Spinal cord (tissue), 10 donors: ENCODE measurements around the gene ONECUT2. TPM values are rescaled to one million over a fixed set of nuclear protein-coding genes. Genes with fewer than 3 reads are reported as not detected.
"Not testable (repeated sequence)": the region's sequence is repeated elsewhere in the genome, so short reads cannot be mapped to it uniquely, and the experiment has no call there.

ENCODE experiments used
- DNase-seq, 6 donors: peaks; one replicate each; pipeline versions ENCODE4 v3.0.0 to v3.0.0-alpha.2; 2013 to 2015; ENCODE audit warnings: low spot score in 6 of 6, low read depth in 4 of 6
- H3K27ac ChIP-seq: one replicate; pipeline ENCODE4 v1.5.1; 2013; ENCODE audit warnings: low read depth, low read length, control low read depth
- H3K27me3 ChIP-seq: one replicate; pipeline ENCODE4 v1.6.1; 2013; ENCODE audit warnings: low read length; ENCODE audit not compliant: control insufficient read depth, insufficient read depth
- H3K36me3 ChIP-seq: one replicate; pipeline ENCODE4 v1.6.1; 2013; ENCODE audit warnings: low read length; ENCODE audit not compliant: control insufficient read depth, insufficient read depth
- H3K4me1 ChIP-seq: one replicate; pipeline ENCODE4 v1.6.1; 2013; ENCODE audit warnings: low read length; ENCODE audit not compliant: control insufficient read depth, insufficient read depth
- H3K4me3 ChIP-seq: one replicate; pipeline ENCODE4 v1.5.1; 2013; ENCODE audit warnings: low read depth, low read length, control low read depth
- H3K9me3 ChIP-seq: one replicate; pipeline ENCODE4 v1.6.1; 2013; ENCODE audit warnings: low read length; ENCODE audit not compliant: control insufficient read depth, insufficient read depth
- WGBS: methylation state at CpG from one replicate; pipeline ENCODE4 v1.1.5; 2013; ENCODE audit warnings: missing lambda C conversion rate; ENCODE audit not compliant: insufficient coverage; 5-methylcytosine and 5-hydroxymethylcytosine counted together
- polyA plus RNA-seq, 2 donors: library from polyadenylated mRNA; unstranded; fragments of 120-200 nt; gene quantifications; one replicate each; pipeline ENCODE4 v1.2.1, GENCODE V29; 2013; ENCODE audit not compliant: insufficient read length in 2 of 2
- total RNA-seq, 2 donors: library from RNA; depleted of rRNA in 1 of 2; stranded (reverse); fragments of 120-200 nt in 1 of 2; fragments of >200 nt in 1 of 2; gene quantifications; one replicate each; pipeline versions ENCODE4 v1.2.3 to v1.2.4, GENCODE V29; 2013 to 2014
- donor health status: healthy.

ONECUT2 gene
- total and polyA plus RNA-seq, 4 donors: 0.99 to 4.5 (median 2.9) TPM

DNA sequence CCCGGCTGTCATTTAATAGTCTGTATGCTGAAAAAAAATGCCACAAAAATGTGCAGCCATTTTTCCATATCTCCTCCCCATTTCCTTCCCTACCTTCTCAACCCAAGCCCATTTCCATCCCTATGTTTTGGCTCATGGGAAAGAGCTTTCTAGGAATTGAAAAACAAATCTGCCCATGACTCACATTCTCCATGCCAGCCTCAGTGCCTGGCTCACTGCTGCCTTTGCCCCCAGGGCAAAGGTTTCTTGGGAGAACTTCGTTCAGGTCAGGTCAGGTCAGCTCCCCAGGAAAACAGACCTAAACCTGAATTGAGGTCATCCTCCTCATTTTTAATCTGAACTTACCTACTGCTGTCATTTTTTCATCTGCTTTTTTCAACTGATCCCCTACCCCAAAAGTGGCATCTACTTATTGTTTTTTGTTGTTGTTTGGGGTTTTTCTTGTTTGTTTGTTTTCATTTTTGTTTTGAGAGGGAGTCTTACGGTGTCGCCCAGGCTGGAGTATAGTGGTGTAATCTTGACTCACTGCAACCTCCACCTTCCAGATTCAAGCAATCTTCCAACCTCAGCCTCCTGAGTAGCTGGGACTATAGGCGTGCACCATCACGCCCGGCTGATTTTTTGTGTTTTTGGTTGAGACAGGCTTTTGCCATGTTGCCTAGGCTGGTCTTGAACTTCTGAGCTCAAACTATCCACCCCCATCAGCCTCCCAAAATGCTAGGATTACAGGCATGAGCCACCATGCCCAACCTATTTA, 84.7 kb downstream of the ONECUT2 start:
- Histone ChIP-seq H3K4me3 (no peak overlapping the region), H3K9me3 (peaks cover under 1% of the 10 kb centered on the region), H3K36me3 (no peaks in the 10 kb centered on the region), H3K4me1 (no peaks in the 10 kb centered on the region), H3K27ac (no peak overlapping the region), H3K27me3 (no peaks in the 10 kb centered on the region)
- DNase-seq: no peak
- 75% methylated on average over 2 of the region's 7 CpGs for WGBS

DNA sequence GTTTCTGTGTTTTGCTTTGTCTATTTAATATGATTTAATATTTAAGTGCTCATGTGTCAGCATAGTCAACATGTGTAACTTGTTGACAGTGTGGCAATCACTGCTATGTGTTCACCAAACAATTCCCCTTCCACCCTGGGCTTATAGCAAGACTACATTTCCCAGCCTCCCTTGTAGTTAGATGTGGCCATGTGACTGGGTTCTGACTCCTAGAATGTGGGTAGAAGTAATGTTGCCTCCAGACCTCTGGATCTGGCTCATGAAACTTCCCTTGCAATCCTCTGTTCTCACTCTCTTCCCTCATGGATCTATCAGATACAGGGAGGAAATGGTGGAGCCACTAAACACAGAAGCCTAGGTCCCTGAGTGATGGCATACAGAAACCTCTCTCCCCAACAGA, 87.2 kb downstream of the ONECUT2 start:
- not testable (repeated sequence) for H3K4me1 ChIP-seq, H3K9me3 ChIP-seq, H3K4me3 ChIP-seq, H3K27ac ChIP-seq, H3K27me3 ChIP-seq, DNase-seq, H3K36me3 ChIP-seq

DNA sequence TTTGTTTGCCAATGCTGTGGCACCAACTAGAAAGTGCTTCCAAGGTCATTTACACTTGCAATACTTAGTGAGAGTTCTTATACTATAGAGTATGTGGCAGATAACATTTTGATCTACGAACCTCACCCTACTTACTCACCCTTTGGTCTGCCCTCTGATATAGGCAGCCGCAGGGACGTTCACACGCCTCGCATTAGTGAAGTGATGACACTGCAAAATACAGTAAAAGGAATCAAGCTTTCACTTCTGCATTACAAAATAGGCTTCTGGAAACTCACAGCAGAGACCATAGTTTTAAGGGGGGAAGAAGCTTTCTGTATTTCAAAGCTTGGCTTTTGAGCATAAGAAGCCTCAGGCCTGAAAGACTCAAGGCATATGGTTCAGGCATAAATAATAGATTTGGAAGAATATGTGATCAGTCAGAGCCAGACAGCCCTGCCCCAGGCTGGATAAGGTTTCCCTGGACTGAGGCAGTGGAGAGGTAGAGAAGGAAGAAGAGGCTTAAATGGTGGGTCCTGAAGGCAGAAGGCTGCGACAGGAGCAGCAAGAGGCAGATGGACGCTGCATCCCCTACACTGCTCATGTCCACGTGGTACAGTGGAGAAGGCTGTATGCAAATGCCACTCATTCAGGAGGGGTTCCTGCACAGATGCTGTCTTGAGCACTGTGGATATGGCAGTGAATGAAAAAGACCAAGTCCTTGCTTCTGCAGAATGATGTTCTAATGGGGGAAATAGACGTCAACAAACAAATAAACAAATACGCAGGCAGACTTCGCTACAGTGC, 88.2 kb downstream of the ONECUT2 start:
- no peaks in the 10 kb centered on the region for H3K27me3 ChIP-seq
- H3K36me3 ChIP-seq: no peaks in the 10 kb centered on the region
- peaks cover 4% of the 10 kb centered on the region for H3K9me3 ChIP-seq
- DNase-seq: no peak
- no peaks in the 10 kb centered on the region for H3K4me1 ChIP-seq
- no peak overlapping the region for H3K4me3 ChIP-seq
- 83% methylated on average over 2 of the region's 11 CpGs for WGBS
- H3K27ac ChIP-seq: no peak overlapping the region

DNA sequence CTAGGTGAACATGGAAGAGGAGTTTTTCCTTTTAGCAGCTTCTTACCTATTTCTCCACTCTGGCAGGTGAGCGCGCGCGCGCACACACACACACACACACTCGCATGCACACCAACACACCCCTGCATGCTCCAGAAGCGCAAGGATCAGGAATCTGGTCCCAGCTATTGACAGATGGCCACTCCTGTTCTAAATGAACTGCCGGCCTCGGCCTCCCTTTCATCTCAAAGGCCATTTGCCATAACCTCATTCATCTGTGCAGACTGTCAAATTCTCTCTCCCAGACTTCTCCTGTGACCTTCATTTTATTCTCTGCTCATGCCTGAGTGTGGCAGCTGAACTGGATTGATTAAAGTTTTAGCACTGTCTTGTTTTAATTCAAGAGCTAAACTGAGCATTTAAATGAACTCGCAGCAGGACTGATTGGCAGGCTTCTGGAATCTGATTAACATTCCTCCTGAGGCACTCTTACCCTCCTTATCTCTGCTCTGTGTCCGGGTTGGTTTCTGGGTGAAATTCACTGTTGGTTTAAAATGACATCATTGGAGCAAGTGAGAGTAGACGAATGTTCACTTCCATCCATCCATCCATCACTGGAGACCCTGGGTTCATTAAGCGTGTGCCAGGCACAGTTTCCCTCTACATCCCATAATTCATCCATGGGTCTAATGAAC, 92.5 kb downstream of the ONECUT2 start:
- H3K4me1 ChIP-seq: no peaks in the 10 kb centered on the region
- H3K36me3 ChIP-seq: no peaks in the 10 kb centered on the region
- H3K27me3 ChIP-seq: no peaks in the 10 kb centered on the region
- WGBS: 53% methylated on average over 9 of the region's 13 CpGs
- peaks cover 4% of the 10 kb centered on the region for H3K9me3 ChIP-seq
- no peak overlapping the region for H3K27ac ChIP-seq
- H3K4me3 ChIP-seq: no peak overlapping the region
- peak in 1 of 6 donors; percentile 57 for DNase-seq

DNA sequence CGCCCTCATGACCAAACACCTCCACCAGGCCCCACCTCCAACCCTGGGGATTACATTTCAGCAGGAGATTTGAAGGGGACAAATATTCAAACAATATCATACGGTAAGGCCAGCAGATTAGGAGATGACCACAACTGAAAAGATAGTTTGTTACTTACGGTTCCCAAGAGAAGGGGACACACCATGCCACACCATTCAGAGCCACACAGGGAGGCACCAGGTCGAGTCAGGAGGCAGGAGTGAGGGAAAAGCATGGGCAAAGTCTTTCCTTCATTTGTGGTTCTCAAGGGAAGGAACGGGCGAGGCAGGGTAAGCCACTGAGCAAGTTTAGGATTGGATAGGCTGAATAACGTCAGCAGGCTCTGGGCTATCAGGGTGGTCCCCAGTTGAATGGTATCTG, 94.0 kb downstream of the ONECUT2 start:
- no peak for DNase-seq
- Histone ChIP-seq H3K9me3 (peaks cover 4% of the 10 kb centered on the region), H3K36me3 (no peaks in the 10 kb centered on the region), H3K27ac (no peak overlapping the region), H3K4me3 (no peak overlapping the region), H3K27me3 (no peaks in the 10 kb centered on the region), H3K4me1 (peaks cover 6% of the 10 kb centered on the region)
- whole genome bisulfite sequencing: 85% methylated on average over 6 of the region's 7 CpGs

DNA sequence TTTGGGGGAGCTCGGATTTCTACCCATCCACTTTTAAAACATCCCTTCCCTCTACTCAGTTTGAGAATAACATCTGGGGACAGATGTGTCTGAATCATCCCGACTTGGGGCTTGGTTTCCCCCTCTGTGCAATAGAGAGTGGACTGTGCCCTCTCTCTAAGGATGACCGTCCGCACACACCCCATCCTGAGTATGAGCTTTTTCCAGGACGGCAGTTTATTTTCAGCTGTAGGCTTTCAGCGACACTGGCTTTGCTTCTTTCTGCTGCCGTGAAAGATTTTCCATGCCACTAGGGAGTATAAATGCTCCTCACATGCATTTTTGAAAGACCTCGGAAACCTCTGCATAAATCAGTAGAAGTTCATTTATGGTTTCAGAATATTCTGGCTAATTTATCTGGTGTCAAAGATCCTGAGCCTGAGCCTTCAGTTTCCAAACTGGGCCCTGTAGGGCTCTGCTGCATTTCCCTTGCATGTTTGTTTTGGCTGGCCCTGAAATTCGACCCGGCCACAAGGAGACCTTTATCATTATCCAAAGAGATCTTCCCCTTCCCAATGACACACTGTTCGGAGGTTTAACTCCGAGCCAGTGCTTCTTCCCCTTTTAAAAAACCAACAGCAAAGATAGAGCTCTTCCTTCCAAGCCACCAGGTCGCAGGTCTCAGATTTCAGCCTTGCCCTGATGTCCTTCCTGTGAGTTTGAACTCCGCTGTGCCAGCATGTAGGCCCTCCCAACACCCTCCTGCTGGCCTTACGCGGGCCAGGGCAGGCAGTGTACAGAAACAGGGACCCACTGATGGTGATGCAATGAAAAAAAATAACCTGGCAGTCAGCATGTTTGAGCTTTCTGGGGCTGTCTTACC, 98.1 kb downstream of the ONECUT2 start:
- peaks cover 6% of the 10 kb centered on the region for H3K4me1 ChIP-seq
- no peak overlapping the region for H3K4me3 ChIP-seq
- no peaks in the 10 kb centered on the region for H3K9me3 ChIP-seq
- H3K27ac ChIP-seq: no peak overlapping the region
- 36% methylated on average over 15 of the region's 16 CpGs for WGBS
- peak in 1 of 6 donors; percentile 23 for DNase-seq
- H3K27me3 ChIP-seq: no peaks in the 10 kb centered on the region
- H3K36me3 ChIP-seq: no peaks in the 10 kb centered on the region

DNA sequence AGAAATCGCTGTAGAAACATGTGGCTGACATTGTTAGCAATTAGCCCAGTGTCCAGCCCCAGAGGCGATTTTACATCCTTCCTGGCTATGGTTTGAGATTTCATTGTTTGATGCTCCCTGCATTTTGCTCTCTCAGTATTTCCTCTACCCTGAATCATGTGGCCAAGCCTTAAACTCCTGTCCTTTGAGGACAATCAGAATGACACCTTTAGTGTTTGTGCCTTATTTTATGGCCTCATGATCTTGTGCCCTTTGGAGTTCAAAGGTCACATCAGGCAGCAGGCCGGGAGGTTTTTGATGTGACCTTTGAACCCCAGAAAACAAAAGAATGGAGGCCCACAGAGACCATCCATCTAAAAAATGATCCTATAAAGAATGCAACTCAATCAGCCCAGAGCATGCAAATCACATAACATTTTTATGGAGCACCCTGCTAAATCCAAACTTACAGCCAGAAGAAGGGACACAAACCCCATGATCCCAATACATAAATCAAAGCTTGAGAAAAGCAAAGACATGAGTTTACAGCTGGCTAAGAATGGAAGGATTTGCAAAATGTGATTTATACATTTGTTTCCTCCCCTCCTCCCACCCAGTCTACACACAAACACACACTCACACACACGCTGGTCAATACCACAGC, 98.8 kb downstream of the ONECUT2 start:
- WGBS: 33% methylated on average over 3 of the region's 4 CpGs
- no peaks in the 10 kb centered on the region for H3K36me3 ChIP-seq
- no peak overlapping the region for H3K27ac ChIP-seq
- no peaks in the 10 kb centered on the region for H3K27me3 ChIP-seq
- DNase-seq: no peak
- no peaks in the 10 kb centered on the region for H3K9me3 ChIP-seq
- no peak overlapping the region for H3K4me3 ChIP-seq
- H3K4me1 ChIP-seq: peaks cover 6% of the 10 kb centered on the region

DNA sequence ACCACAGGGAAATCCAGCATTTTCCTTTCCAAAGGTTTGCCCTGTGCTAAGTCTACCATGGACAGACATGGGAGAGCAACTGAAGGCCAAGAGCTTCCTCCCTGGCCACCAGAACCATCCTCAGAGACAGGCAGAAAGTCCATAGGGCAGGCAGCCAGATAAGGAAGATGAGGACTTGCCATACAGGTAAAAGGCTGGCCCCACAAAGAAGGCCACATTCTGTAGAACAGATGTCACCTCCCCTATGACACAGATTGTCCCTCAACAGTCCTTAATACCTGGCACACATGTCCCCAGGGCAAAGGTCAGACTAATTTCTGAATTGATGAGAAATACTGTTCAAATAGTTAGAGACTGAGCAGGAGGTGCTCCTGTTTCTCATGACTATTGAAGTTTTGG, 99.3 kb downstream of the ONECUT2 start:
- Histone ChIP-seq H3K4me3 (no peak overlapping the region), H3K27me3 (no peaks in the 10 kb centered on the region), H3K4me1 (peaks cover 6% of the 10 kb centered on the region), H3K36me3 (no peaks in the 10 kb centered on the region), H3K9me3 (no peaks in the 10 kb centered on the region), H3K27ac (no peak overlapping the region)
- DNase-seq: no peak

DNA sequence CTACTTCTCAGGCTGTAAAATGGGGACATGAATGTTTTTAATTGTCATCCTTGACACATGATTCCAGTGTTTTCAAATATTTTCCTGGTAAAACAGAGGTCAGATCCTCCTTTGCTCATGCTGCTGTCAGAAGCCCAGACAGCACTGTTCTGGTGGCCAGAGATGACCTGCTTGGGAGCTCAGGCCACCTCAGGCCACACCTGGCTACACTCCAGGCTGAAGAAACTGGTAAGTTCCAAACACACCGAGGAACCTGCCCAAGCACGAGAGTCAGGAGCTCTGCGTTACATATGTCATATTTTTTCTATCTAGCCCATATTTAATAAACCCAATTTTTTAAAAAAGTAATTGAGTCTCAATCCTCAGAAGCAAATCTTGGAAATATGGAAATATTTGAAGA, 103.4 kb downstream of the ONECUT2 start:
- H3K27me3 ChIP-seq: no peaks in the 10 kb centered on the region
- H3K4me3 ChIP-seq: no peak overlapping the region
- no peaks in the 10 kb centered on the region for H3K36me3 ChIP-seq
- DNase-seq: no peak
- no CpG with 5 or more reads among the region's 3 CpGs for WGBS
- H3K4me1 ChIP-seq: peaks cover 1% of the 10 kb centered on the region
- H3K27ac ChIP-seq: no peak overlapping the region
- H3K9me3 ChIP-seq: no peaks in the 10 kb centered on the region
